NB4 (cell line): Measurements from ENCODE around the gene C20orf173.
"Not testable (repeated sequence)": the region's sequence is repeated elsewhere in the genome, so short reads cannot be mapped to it uniquely, and the experiment has no call there.

ENCODE experiments used
- DNase-seq: peaks from one replicate; pipeline ENCODE4 v3.0.0; 2010; ENCODE audit warnings: low read depth
- H3K4me3 ChIP-seq: one replicate; pipeline ENCODE4 v1.5.1; 2011; ENCODE audit warnings: mild to moderate bottlenecking, low read depth, low read length, moderate library complexity
- CTCF ChIP-seq: IDR thresholded peaks from one replicate; pipeline ENCODE4 v1.5.1; 2012; ENCODE audit warnings: low read depth, low read length
- MAX ChIP-seq: IDR thresholded peaks from 2 replicates; pipeline ENCODE4 v1.6.1; 2011; ENCODE audit warnings: low read depth, low read length
- MYC ChIP-seq: IDR thresholded peaks from 2 replicates; pipeline ENCODE4 v1.6.1; 2011; ENCODE audit warnings: low read depth, low read length
- POLR2A ChIP-seq: IDR thresholded peaks from 2 replicates; pipeline ENCODE4 v1.6.1; 2011; ENCODE audit warnings: mild to moderate bottlenecking; ENCODE audit not compliant: insufficient read length; ENCODE audit errors: extremely low read depth

Gene C20orf173

GRCh38 chr20:35555951-35556645 is 26.6 kb upstream of the C20orf173 start:
- TF ChIP-seq MYC (no peak), POLR2A (no peak), CTCF (no peak), MAX (no peak)
- H3K4me3 ChIP-seq = no peak overlapping the region
- DNase-seq = no peak

- not testable (repeated sequence) for DNase-seq, H3K4me3 ChIP-seq
These were observed 26.0 kb upstream of the C20orf173 start for GRCh38 chr20:35555461-35555860.

GRCh38 chr20:35552914-35553313 is 23.5 kb upstream of the C20orf173 start:
- H3K4me3 ChIP-seq = no peak overlapping the region
- DNase-seq = no peak
- TF ChIP-seq MYC (no peak), MAX (no peak), CTCF (no peak), POLR2A (no peak)

GRCh38 chr20:35551503-35551902 is 22.1 kb upstream of the C20orf173 start:
- no peak for TF ChIP-seq MYC
- TF ChIP-seq MAX = no peak
- TF ChIP-seq POLR2A = no peak
- TF ChIP-seq CTCF = no peak

GRCh38 chr20:35547329-35547728 is 17.9 kb upstream of the C20orf173 start:
- no peak for DNase-seq

More at GRCh38 chr20:35551503-35551902, 22.1 kb upstream of the C20orf173 start:
- no peak overlapping the region for H3K4me3 ChIP-seq
- no peak for DNase-seq

GRCh38 chr20:35546127-35546526 is 16.7 kb upstream of the C20orf173 start:
- DNase-seq = no peak
- H3K4me3 ChIP-seq = no peak overlapping the region
- TF ChIP-seq MYC (no peak), POLR2A (no peak), MAX (no peak), CTCF (no peak)

More at GRCh38 chr20:35547329-35547728, 17.9 kb upstream of the C20orf173 start:
- no peak overlapping the region for H3K4me3 ChIP-seq
- TF ChIP-seq MAX (no peak), MYC (no peak), CTCF (no peak), POLR2A (no peak)

GRCh38 chr20:35544941-35545340 is 15.5 kb upstream of the C20orf173 start:
- DNase-seq = peak; percentile 42

More at GRCh38 chr20:35544941-35545340, 15.5 kb upstream of the C20orf173 start:
- H3K4me3 ChIP-seq = not testable (repeated sequence)
